ENCODE results near the gene KIF15.

KIF15 gene

DNA sequence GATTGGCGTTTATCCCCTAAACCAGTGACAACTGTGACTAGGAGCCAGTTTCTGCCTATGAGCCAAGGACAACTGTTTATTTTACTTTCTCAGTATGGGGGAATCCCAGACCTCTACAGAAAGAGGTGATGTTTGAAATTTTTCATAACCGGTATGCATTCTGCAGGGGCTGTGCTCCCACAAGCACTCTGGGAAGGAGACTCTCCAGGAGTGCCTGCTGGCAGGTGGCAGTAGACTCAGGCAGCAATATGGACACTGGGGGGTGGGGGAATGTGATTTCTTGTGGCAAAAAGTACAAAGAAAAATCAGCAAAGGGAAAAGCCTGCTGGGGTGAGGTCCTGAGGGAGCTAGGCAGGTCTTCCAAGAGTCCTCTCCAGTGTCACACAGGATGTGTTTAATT is 118.7 kb downstream of the KIF15 start:
- DNase-seq (ENCODE audit: low read depth, low spot score): no peak

- no peak for DNase-seq (ENCODE audit: low read depth, low spot score)
Observed at GRCh38 chr3:44883213-44883955, 121.8 kb downstream of the KIF15 start.

DNA sequence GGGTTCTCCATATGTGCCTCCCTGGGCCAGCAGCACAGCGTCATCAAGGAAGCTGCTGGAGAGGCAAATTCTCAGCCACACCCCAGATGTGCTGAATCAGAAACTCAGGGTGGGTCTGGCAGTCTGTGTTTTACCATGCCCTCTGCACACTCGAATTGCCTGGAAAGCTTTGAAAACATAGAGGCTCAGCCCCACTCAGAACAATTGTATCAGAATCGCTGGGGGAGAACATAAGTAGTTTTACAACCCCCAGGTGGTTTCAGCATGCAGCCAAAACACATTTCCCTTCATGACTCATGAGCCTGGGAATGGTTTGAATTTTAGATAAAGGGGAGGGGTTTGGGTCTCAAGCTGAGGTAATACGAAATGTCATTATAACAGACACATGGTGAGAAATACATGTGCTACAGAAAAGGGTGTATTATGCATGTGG is 122.4 kb downstream of the KIF15 start:
- no peak for DNase-seq (ENCODE audit: low read depth, low spot score)

DNA sequence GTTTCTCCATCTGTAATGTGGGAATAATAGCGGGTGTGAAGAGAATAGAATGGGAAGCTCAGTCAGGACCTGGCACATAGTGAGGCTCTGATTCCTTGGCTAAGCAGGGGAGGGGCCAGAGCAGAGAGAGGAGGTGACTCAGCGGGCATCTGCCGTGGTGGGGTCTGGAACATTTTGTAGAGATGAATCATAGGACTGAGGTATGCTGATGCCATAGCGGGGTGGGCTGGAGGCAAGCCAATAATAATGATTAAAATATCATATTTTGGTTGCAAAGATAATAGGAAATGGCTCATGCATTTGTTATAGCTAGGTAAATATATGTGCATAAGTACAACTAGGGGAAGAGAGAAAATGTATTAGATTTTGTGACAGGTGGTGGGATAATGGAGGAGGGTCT is 124.0 kb downstream of the KIF15 start:
- DNase-seq (ENCODE audit: low read depth, low spot score): no peak

- no peak for DNase-seq (ENCODE audit: low read depth, low spot score)
Observed at GRCh38 chr3:44886561-44886960, 125.0 kb downstream of the KIF15 start.

DNA sequence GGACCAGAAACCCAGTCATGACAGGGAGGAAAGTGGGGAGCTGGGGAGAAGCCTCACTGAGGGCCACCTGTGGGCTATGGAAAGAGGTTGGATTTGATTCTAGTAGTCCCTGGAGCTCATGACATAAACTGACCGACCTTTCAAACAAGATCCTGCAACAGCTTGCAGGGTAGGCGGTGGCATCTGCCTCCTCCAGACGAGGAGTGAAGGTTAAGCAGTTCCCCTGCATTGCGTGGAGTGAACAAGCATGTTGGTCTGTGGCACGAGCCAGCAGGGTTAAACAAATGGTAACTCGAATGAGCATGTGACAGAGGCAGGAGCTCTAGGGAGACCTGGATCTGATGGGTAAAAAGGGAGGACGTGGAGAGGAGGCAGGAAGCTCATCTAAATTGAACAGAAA is 125.5 kb downstream of the KIF15 start:
- DNase-seq (ENCODE audit: low read depth, low spot score): no peak

- DNase-seq (ENCODE audit: low read depth, low spot score): no peak
Observed at GRCh38 chr3:44890258-44890657, 128.7 kb downstream of the KIF15 start.

DNA sequence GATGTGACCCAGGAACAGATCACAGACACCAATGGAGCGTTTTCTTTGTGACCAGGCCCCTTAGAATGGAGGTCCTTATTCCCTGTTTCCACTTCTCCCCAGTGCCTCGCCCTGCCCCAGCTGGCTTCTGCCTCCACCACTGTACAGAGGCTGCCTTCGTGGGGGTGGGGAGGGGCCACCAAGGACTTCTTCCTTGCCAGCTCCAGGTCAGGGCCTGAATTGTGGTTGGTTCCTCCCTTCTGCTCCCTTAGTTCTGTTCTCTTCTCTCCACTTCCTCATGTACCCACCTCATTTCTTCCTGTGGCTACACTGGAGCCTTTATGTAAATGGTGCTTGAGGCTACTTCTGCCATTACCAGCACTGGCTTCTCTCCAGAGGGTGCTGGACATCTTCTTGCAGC is 129.3 kb downstream of the KIF15 start:
- DNase-seq (ENCODE audit: low read depth, low spot score): no peak

GRCh38 chr3:44892689-44893088 is 131.1 kb downstream of the KIF15 start:
- DNase-seq (ENCODE audit: low read depth, low spot score): no peak

DNA sequence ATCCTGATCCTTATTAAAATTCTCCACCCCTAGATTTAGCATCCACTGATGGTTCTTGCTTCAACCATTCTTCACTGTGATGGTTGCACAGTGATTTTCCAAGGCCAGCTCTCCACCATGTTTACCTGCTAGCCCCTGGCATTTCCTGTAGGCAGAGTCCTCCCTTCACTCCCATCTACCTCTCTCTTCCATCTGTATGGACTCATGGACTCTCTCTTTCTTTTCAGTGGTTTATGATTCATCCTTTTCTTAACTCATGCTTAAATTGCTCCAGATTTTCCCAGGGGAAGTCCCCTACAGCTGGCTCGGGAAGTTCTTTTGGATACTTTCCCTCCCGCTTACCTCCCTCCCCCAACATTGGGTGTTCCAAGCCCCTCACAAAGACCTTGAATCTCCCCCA is 131.5 kb downstream of the KIF15 start:
- DNase-seq (ENCODE audit: low read depth, low spot score): no peak

DNA sequence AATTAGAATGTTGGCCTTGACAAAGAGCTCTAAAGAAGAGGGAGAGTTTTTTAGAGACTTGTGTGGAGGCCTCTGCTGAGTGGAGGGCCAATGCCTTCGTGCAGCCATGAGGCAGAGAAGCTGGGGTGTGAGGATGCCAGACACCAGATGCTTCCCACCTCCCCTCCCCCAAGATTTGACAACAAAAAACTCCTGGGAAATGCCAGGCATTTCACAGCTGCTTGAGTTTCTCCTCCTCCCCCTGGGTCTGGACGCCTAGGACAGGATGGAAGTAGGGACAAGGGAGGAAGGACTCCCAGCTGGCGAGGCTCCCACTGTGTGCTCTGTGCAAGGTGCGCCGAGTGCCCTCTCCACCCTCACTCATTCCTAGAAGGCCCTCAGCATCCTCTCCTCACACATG is 132.9 kb downstream of the KIF15 start:
- no peak for DNase-seq (ENCODE audit: low read depth, low spot score)

DNA sequence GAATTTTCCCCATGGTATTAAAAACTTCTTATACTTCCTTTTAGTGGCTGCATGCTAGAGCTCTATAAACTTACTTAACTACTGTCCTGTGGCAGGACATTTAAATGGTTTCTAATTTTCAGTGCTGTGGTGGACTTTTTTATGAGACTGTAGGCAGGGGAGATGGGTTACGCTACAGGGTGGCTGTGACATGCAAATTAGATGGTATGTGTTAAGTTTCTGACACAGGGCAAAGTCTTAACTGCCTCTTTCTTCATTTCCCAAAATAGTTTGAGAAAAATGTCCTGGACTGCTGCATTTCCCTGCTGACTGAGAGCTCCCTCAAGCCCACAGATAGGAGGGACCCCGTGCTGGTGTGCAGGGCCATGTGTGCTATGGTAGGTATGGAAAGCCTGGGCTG is 134.8 kb downstream of the KIF15 start:
- DNase-seq (ENCODE audit: low read depth, low spot score): no peak

DNA sequence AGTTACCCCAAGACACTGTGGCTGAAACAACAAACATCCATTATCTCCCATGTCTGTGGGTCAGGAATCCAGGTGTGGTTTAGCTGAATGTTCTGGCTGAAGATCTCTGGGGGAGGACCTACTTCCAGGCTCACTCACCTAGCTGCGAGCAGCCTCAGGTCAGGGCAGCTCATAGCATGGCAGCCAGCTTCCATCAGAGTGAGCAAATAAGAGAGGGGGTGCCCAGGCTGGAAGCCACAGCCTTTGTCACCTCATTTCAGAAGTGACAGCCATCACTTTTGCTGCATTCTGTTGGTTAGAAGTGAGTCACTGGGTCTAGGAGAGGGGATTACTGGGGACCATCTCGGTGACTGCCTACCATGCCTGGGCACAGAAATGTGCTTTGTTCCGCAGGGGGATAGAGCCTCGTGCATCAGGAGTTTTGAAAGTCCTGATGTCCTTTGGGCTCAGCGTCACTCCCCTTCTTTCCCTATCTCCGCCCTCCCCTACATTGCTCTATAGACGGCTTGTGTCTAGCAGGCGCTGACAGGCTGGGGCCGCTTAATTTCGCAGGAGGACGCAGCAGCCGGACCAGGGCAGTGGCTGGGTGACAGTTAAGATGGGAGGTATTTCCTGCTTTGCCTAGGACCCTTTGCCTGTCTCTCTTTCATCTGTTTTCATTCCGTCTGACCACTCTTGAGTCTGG is 138.2 kb downstream of the KIF15 start:
- no peak for DNase-seq (ENCODE audit: low read depth, low spot score)

GRCh38 chr3:44902628-44903027 is 141.0 kb downstream of the KIF15 start:
- no peak for DNase-seq (ENCODE audit: low read depth, low spot score)

Measured in activated CD4-positive, CD25-positive, alpha-beta regulatory T cell treated with anti-CD3 and anti-CD28 coated beads, Interleukin-2, amount 50 U/mL, for 16 hours (primary cell).